Cerebellar cortex (tissue), 1 donor: ENCODE data around the gene SCUBE1.
A peak's percentile ranks its signal among the peaks of the same experiment; 100 is the strongest.

Experiments
- DNase-seq: peaks from one replicate; pipeline ENCODE4 v3.0.0-alpha.2; 2015; ENCODE audit warnings: low spot score

Gene SCUBE1

DNA sequence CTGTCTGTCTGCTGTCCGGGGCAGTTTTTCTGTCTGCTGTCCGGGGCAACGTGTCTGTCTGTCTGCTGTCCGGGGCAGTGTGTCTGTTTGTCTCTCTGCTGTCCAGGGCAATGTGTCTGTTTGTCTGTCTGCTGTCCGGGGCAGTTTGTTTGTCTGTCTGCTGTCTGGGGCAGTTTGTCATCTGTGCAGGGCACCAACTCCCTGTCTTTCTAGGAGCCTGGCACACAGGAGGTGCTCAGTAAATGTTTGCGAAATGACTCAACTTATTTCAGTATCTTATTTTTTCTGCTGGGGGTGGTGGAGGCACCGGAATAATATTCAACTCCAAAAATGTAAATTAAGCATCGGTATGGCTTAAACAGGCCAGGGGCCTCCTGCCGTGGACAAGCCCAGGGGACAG, 144.2 kb downstream of the SCUBE1 start:
- DNase-seq = no peak

DNA sequence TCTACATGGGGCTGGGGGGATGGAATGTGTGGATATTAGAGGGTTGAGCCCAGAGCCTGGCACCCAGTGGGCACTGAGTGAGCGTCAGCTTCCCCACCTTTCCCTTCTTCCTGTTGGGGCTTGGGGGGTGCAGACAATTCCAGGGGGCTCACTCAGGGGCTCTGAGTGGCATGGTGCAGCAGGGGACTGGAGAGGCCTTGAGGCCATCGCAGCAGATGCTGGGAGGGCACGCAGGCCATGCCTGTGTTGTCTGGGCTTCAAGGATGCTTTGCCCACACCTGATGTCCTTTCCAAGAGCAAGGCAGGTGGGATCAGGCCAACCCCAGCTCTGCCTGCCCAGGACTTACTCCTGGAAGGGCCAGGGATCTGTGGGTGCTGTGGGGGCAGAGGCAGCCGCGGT, 145.0 kb downstream of the SCUBE1 start:
- no peak for DNase-seq

DNA sequence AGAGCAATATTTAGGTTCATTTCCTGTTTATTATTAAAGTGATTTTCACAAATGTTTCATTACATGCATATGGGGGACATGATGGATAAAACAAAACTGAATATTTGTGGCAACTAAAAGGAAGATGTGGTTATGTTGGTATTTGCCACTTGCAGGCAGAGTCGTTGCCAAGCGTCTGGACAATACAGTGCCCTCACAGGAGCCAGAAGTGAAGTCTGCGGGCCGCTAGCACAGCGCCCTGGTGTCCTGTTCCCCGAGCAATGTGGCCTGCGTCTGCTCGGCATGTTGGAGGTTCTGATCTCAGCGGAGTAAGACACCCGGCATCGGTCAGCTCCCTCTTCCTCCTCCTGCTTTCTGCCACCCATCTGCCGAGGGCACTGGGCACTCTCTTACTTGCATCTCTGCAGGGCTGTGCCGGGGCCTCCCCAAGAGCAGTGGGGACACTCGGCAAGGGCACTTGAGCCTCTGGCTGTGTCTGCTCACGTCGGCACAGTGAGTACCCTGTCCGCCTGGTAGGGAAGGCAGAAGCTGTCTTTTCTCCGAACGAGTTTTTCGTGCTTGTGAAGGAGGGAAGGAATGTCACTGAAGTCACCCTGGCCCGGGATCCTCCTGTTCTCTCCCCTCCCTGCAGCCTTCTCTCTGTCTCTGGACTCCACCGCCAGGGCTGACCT, 145.8 kb downstream of the SCUBE1 start:
- DNase-seq = no peak

DNA sequence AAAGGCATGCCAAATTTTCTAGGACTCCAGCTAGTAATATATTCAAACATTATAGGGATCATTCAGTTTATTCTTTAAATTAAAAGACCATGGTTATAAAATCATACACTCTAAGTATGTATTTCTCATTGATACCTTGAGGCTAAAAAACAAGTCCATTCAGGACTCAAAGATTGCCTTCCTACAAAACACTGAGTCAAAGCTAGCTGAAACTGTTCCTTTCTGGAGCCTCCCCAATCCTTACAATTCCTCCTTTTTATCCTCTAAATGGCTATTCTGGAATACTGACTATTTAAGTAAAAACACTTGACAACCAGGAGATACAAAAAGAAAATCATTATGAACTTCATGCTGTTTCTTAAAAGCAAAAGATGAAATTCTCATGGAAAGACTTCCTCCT, 151.3 kb downstream of the SCUBE1 start:
- no peak for DNase-seq

DNA sequence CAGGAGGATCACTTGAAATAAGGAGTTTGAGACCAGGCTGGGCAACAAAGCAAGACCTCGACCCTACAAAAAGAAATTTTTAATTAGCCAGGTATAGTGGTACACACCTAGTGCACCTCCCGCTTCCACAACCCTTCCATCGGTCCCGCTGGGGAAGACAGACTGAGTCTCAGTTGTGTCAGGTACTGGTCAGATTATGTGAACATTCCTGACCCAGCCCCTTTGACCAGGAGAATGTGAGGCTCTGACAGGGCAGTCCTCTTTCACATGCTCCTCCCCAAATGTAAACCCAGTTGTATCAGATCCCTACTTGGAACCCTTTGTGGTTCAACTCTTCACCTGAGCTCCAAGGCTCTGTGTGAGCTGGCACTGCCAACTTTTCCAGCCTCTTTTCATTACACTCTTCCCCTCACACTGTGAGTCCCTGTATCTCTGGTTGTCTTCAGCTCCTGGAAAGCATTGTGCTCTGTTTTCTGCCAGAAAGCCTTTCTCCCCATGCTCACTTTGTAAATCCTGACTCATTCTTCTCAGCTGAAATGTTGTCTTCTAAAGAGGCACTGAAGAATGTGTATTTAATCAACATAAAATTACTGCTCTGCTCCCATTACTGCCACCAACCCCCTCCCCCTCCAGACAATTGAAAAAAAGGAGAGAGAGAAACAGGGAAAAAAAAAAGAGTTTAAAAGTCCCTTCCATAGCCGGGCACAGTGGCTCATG, 154.2 kb downstream of the SCUBE1 start:
- DNase-seq = no peak

DNA sequence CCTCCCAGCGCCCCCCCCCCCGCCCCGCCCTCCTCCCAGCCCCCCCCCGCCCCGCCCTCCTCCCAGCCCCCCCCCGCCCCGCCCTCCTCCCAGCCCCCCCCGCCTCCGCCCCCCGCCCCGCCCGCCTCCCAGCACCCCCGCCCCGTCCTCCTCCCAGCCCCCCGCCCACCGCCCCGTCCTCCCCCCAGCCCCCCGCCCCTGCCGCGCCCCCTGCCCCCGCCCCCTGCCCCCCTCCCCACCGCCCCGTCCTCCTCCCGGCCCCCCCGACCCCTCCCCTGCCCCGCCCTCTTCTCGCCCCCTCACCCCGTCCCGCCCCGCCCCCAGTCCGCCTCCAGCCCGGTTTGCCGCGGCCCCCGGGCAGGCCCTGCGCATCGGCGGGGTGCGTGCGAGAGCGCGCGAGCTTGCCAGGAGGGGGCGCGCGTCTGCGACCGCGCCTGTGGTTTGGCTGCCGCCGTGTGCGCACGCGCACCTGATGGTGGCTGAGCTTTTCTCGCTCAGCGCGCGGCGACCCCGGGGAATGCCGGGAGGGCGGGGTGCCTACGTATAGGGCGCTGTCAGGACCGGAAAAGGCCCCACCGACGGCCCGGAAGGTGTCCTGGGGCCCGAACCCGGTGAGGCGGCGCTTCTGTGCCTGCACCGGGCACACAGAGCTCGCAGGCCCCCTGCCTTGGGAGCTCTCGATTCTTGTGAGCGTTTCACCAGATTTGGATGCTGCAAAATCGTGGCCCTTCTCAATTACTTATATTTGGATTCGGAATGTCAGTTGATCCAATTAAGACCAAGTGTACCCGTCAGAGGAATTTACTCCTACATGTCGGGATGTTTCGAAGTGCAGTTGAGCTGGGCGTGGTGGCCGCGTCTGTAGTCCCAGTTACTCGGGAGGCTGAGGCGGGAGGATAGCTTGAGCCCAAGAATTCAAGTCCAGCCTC, 155.7 kb downstream of the SCUBE1 start:
- peak; percentile 90 for DNase-seq

DNA sequence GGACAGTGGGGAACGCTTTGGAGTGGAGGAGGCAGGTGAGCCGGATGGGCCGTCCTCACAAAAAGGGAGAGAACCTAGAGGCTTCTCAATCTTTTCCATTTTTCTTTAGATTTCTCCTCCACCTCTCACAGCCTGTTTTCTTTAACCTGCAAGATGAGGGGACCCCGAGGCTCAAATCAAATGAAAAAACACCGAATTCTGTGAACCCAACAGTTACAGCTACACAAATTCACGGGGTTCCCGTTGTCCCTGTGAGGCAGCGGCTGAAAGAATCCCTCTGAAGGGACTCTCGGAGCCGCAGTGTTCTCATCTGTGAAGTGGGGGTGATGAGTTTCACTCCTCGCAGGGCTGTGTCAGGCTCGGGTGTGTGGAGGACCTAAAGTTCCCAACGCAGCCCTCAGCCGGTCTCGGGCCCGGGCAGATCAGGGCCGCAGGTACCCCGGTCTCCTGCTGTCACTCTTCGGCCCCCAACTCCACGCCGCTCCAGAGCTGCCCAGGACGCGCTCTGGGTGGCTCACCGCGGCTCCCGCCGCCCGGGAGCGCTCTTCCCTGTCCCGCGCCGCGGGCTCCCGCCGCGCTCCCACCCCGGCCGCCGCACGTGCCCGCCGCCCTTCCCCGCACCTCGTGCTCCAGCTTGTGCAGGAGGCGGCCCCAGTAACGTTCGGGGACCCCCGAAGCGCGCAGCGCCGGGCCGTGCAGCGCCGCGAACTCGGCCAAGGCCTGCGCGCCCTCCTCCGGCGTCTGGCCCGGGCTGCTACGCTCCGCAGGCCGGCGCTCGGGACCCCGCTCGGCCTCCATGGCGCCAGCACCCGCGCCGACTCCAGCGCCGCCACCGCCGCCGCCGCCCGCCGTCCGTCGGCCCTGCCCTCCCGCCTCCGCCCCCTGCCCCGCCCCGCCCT, 156.7 kb downstream of the SCUBE1 start, which contains the start of gene TTLL12:
Gene TTLL12, minus strand, starts transcription at position 863 of the 899 bp plus-strand sequence. Its CDS starts 65 bp downstream, at position 798.
- peak; percentile 28 for DNase-seq

DNA sequence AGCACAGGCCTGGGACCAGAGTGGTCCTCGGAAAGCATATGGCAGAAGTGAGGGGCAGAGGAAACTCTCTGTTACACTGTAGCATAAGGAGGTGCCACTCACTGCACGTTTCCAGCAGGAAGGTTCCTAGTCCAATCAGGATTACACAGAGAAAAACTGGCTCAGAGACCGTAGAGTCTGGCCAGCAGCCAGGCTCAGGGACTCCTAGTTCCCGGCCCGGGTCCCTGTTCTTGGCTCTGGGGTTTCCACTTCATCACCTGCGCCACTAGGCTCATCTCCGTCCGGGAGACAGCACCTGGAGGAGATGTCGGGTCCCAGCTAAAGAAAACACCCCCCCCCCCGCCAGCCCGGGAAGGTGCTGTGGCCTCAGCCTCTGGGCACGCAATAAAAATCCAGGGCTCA, 157.3 kb downstream of the SCUBE1 start:
- DNase-seq = peak; percentile 82

DNA sequence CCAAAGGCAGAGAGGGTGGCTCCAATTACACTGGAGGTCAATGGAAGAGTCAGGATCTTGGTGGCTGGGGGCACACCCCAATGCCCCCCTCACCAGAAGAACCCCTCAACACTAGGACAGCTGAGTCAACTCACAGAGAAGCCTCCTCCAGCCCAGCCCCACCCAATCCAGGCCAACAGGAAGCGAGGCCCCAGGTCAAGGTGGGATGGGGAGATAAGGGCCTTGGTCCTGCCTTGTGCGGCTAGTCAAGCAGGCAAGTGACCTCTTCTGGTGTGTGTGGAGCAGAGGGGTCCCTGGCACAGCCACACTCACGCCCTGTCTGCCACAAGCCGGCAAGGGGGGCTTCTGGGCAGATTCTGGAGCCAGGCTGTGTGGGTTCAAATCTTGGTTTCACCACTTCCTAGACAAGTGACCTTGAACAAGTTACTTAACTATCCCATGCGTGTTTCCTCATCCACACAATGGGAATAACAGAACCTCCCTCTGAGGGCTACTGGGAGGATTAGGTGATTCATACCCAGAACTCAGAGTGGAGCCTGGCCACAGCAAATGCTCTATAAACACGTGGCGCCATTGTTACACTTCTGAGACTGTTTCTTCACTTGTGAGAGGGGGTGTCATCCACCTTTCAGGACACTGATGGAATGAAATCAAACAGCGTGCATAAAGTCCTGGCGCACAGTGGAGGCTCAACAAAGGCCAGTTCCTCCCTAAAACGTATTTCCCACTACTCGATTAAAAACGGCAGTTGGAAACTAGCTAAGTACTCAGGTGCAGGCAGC, 159.5 kb downstream of the SCUBE1 start:
- no peak for DNase-seq

DNA sequence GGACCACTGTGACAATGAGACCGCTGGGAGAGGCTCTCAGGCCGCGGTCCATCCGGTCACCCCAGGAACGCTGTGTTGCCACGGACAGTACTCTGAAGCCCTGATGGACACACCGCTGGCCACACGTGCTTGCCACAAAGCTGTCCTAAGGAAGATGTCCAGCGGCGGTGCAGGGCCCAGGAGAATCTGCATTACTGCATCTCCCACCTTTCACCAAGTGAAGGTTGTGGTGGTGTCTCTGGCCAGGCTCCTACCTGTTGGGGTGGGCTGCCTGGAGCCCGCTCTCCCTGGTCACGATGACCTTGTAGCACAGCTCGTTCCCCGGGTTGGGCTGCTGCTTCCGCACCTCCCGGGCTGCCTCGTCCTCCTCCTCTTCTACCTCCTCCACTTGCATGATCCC, 160.4 kb downstream of the SCUBE1 start:
- no peak for DNase-seq

DNA sequence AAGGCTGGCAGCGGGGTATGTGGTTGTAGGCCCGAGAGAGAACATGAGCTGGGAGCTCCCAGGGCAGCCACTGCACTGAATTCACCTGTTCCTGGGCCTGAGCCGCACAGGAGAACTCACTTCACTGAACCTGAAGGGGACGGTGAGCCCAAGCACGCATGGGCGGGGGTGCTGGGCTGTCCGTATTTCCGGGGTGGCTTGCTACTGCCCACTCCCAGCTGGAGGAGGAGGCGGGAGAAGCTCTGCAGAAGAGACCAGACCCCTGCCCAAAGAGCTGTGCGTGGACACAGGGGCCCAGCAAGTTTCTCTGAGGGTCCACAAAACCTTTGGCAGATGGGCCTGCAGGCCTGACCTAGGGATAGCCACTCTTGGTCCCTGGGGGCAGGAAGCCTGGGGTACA, 161.1 kb downstream of the SCUBE1 start:
- no peak for DNase-seq

DNA sequence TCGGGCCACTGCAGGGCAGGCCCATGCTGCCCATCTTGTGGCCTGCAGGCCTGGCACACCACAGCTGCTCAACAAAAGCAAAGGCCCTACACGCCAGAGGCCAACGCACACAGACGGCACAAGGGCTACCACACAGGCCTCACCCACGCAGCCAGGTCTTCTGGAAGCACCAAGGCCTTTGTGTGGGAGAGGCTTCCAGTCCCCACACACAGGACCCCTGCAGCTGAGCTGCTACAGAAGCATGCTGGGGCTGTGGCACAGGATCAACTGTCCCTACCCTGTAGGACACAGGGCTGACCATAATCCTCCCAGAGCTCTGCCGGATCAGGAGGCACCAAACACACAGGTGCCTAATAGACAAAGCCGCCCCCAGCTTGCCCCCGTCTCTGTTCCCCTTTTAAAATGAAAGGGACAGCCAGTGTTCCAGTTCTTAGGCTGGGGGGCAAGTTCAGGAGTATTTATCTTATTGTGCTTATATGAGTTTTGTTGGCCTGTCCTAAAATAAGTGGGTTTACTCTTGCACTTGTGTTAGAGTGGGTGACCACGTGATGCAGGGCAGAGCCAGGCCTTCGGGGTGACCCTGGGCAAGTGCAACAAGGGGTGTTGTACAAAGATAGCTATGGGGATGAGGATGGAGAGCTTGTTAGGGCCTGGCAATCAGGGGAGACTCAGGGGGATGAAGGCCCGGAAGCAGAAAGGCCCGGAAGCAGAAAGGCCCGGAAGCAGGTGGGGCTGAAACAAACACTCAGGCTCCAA, 161.7 kb downstream of the SCUBE1 start:
- no peak for DNase-seq

DNA sequence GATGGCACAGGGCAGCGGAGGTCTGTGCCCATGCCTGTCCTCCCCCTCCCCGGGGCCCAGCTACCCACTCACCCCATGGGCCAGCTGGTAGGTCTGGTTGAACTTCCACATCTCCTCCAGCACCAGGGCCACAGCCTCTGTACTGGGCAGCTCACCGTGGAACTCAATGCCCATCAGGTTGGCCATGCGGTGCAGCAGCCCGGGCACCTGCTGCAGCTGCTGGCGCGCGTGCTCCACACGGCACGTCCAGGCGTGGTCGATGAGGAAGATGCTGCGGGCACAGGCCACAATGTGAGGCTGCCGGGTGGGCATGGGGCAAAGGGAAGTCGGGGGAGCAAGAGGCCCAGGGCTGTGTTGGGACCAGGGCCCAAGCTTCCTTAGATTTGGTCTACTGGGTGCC, 162.5 kb downstream of the SCUBE1 start:
- no peak for DNase-seq

DNA sequence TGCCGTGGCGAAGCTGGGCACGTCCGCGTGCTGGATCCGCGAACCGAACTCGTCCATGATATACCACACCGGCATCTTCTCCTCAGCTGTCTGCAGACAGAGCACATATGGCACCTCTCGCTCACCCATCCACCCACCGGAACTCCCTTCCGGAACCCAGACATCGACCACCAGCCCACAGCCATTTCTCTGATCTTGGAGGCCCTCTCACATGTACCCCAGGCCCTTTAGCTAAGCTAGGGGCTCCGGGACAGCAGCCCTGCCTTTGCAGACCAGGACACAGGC, 163.3 kb downstream of the SCUBE1 start:
- no peak for DNase-seq

DNA sequence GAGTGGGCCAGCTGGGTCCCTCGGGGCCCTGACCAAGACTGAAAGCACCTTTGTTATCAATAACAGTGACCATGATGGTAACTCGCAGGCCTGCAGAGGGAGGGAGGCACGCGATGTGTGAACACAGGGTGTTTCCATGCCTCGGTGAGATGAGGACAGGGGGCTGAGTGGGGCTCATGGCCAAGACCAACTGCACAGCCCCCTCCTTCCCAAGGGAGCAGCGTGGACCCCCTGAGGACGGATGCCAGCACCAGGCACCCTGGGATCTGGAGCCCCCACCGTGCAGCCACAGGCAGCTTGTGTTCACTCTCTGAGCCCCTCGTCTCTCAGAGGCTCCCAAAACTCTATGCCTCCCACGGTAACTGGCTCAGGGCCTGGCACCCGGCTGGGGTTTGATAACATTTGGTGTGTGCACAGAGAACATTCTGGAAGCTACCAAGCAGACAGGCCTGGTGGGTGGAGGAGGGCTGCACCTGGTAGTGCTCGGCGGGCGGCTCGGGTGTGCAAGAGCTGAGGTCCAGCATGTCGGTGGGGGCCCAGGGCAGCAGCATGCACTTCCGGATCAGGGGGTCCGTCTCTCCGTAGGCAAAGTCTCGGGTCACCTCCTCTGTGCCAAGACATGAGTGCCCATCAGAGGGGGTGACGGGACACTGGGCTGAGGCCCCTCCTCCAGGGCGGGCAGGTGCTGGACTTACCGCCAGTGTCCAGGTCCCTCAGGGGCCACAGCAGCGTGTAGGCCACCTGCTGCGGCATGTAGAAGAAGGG, 163.8 kb downstream of the SCUBE1 start:
- DNase-seq = no peak

DNA sequence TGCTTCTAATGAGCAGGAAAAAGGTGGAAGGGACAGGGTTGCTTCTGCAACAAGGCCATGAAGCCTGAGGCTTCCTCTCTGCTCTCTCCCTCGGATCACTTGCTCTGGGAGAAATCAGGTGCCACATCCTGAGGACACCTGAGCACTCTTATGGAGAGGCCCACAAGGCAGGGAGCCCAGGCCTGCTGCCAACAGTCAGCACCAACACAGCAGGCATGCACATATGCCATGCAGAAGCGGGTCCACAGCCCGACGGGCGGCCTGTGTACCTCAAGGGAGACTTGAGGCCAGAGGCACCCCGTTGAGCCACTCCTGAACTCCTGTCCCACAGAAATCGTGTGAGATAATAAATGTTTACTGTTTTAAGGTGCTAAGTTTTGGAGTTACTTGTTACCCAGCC, 165.7 kb downstream of the SCUBE1 start:
- DNase-seq = no peak

DNA sequence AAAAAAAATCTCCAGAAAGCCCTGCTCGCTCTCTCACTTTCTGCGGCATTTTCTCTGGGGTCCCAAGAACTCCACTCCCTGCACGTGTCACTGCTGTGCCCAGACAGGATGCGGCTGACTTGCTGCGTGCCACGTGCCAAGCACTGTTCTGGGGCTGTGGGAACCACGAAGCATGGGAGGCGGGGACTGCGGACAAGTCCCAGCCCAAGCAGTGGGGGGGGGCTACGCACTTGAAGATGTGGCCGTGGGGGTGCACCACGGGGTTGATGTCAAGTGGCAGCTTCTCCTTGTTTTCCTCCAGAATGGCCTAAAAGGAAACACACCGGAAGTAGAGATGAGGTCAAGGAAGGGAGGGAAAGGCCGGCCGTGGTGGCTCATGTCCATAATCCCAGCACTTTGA, 167.1 kb downstream of the SCUBE1 start:
- no peak for DNase-seq

DNA sequence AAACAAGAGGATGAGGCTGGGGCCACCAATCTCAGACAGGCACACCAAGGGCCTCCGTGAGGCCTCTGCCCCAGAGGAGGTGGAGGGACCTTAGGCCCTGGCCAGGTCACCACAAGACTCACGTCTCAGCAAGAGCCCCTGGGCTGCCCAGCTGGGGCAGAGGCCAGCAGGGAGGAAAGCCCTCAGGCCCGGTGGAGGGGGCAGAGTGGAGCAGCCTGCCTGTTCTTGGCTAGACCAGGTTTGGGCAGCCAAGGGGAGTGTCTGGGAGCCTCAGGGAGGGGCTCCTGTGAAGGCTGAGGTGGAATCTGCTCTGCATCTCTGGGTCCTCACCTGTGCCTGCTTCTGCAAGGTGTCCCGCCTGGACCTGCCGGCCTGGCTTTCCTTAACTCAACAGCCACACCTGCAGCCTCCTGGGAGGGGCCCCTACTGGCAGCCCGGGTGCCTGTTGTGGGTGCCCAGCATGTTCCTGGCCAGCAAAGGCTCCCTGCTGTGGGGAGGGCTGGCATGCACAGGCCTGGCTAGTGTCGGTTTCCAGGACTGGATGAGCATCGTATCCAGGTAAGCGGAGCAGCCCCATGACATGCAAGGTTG, 168.1 kb downstream of the SCUBE1 start:
- no peak for DNase-seq
